Stomach (tissue), 4 donors: Measurements from ENCODE around the gene IFITM10.
"Not testable (repeated sequence)": the region's sequence is repeated elsewhere in the genome, so short reads cannot be mapped to it uniquely, and the experiment has no call there.

Source experiments
- CTCF ChIP-seq, 7 experiments: fragments of 450-650 bp in 4 of 7; fragments of 200-600 bp in 3 of 7; sonication (generic) in 3 of 7; IDR thresholded peaks; one replicate each; pipeline ENCODE4 v1.5.1; 2016 to 2019; ENCODE audit warnings: antibody characterized with exemption in 7 of 7, control low read depth in 2 of 7, mild to moderate bottlenecking in 1 of 7
- EP300 ChIP-seq: sonication (generic); formaldehyde crosslinking; IDR thresholded peaks from one replicate; pipeline ENCODE4 v1.6.1; 2017; ENCODE audit warnings: antibody characterized with exemption
- POLR2AphosphoS5 ChIP-seq, 3 donors: sonication (generic); formaldehyde crosslinking; IDR thresholded peaks; one replicate each; pipeline ENCODE4 v1.6.1; 2016; ENCODE audit warnings: antibody characterized with exemption in 3 of 3

GRCh38 chr11:1689250-1690166 is 60.9 kb downstream of the IFITM10 start:
- TF ChIP-seq CTCF (IDR thresholded peaks at IDR 0.05); POLR2AphosphoS5 (IDR thresholded peaks at IDR 0.05); EP300: not testable (repeated sequence)
